ENCODE measurements around the gene ADGRD1. TPM values are rescaled to one million over a fixed set of nuclear protein-coding genes. Genes with fewer than 3 reads are reported as not detected.

Gene ADGRD1
- total RNA-seq, 1 donor: 0.54 TPM

GRCh38 chr12:131085816-131086591, 132.3 kb downstream of the ADGRD1 start:
- DNase-seq (ENCODE audit: low read depth in 2 of 3, low spot score in 2 of 3): no peak

- no peak for DNase-seq (ENCODE audit: low read depth in 2 of 3, low spot score in 2 of 3)
Measured at GRCh38 chr12:131087302-131087818, 133.7 kb downstream of the ADGRD1 start.

GRCh38 chr12:131087991-131088700, 134.4 kb downstream of the ADGRD1 start:
- DNase-seq (ENCODE audit: low read depth in 2 of 3, low spot score in 2 of 3): no peak

- no peak for DNase-seq (ENCODE audit: low read depth in 2 of 3, low spot score in 2 of 3)
Measured at GRCh38 chr12:131088701-131089530, 135.2 kb downstream of the ADGRD1 start.

- DNase-seq (ENCODE audit: low read depth in 2 of 3, low spot score in 2 of 3): no peak
Measured at GRCh38 chr12:131089531-131090273, 136.0 kb downstream of the ADGRD1 start.

GRCh38 chr12:131090274-131091210, 136.8 kb downstream of the ADGRD1 start:
- no peak for DNase-seq (ENCODE audit: low read depth in 2 of 3, low spot score in 2 of 3)

GRCh38 chr12:131091413-131091975, 137.8 kb downstream of the ADGRD1 start:
- DNase-seq (ENCODE audit: low read depth in 2 of 3, low spot score in 2 of 3): no peak

GRCh38 chr12:131091976-131092691, 138.4 kb downstream of the ADGRD1 start:
- no peak for DNase-seq (ENCODE audit: low read depth in 2 of 3, low spot score in 2 of 3)

- peak in 2 of 3 donors; percentile 60 to 66 for DNase-seq (ENCODE audit: low read depth in 2 of 3, low spot score in 2 of 3)
Measured at GRCh38 chr12:131092901-131093603, 139.3 kb downstream of the ADGRD1 start.

- DNase-seq (ENCODE audit: low read depth in 2 of 3, low spot score in 2 of 3): no peak
Measured at GRCh38 chr12:131093604-131093955, 139.9 kb downstream of the ADGRD1 start.

GRCh38 chr12:131093971-131094830, 140.5 kb downstream of the ADGRD1 start:
- DNase-seq (ENCODE audit: low read depth in 2 of 3, low spot score in 2 of 3): no peak

GRCh38 chr12:131094831-131095805, 141.4 kb downstream of the ADGRD1 start:
- DNase-seq (ENCODE audit: low read depth in 2 of 3, low spot score in 2 of 3): no peak

GRCh38 chr12:131095826-131096680, 142.3 kb downstream of the ADGRD1 start:
- no peak for DNase-seq (ENCODE audit: low read depth in 2 of 3, low spot score in 2 of 3)

GRCh38 chr12:131096681-131097181, 143.0 kb downstream of the ADGRD1 start:
- no peak for DNase-seq (ENCODE audit: low read depth in 2 of 3, low spot score in 2 of 3)
